Ectodermal cell (in vitro differentiated cells): ENCODE data around the gene WDR5B. TPM values are rescaled to one million over a fixed set of nuclear protein-coding genes. Genes with fewer than 3 reads are reported as not detected.
"Not testable (repeated sequence)": the region's sequence is repeated elsewhere in the genome, so short reads cannot be mapped to it uniquely, and the experiment has no call there.

Experiments used
- H3K27ac ChIP-seq: 2 replicates; pipeline ENCODE4 v1.7.0; 2013; ENCODE audit warnings: mild to moderate bottlenecking, low read depth, low read length; ENCODE audit not compliant: insufficient read depth, poor library complexity, severe bottlenecking
- H3K27me3 ChIP-seq: 2 replicates; pipeline ENCODE4 v1.7.0; 2013; ENCODE audit warnings: mild to moderate bottlenecking, low read length; ENCODE audit not compliant: insufficient read depth, control insufficient read depth, poor library complexity, severe bottlenecking
- H3K36me3 ChIP-seq: one replicate; pipeline ENCODE4 v1.7.0; 2013; ENCODE audit warnings: low read length; ENCODE audit not compliant: control insufficient read depth, insufficient read depth
- H3K4me1 ChIP-seq: one replicate; pipeline ENCODE4 v1.7.0; 2013; ENCODE audit warnings: low read length; ENCODE audit not compliant: control insufficient read depth, insufficient read depth
- H3K4me3 ChIP-seq: 2 replicates; pipeline ENCODE4 v1.7.0; 2013; ENCODE audit warnings: low read depth, low read length, control low read depth; ENCODE audit not compliant: insufficient read depth
- H3K9me3 ChIP-seq: 2 replicates; pipeline ENCODE4 v1.7.0; 2013; ENCODE audit warnings: mild to moderate bottlenecking, low read length, moderate library complexity; ENCODE audit not compliant: control insufficient read depth
- WGBS, 2 experiments: methylation state at CpG; one replicate each; pipeline ENCODE4 v1.1.7; 2013; ENCODE audit warnings: missing lambda C conversion rate in 2 of 2; 5-methylcytosine and 5-hydroxymethylcytosine counted together
- polyA plus RNA-seq, 4 experiments: library from polyadenylated mRNA; stranded (reverse); fragments of 50-300 nt; gene quantifications; one replicate each; pipeline ENCODE4 v1.2.3, GENCODE V29; 2013

WDR5B gene
- polyA plus RNA-seq (2013, experiment 1 of 4), result 7.7 TPM
- 8.6 TPM for polyA plus RNA-seq (2013, experiment 2 of 4)
- polyA plus RNA-seq (2013, experiment 3 of 4), result 7.0 TPM
- polyA plus RNA-seq (2013, experiment 4 of 4), result 8.6 TPM

DNA sequence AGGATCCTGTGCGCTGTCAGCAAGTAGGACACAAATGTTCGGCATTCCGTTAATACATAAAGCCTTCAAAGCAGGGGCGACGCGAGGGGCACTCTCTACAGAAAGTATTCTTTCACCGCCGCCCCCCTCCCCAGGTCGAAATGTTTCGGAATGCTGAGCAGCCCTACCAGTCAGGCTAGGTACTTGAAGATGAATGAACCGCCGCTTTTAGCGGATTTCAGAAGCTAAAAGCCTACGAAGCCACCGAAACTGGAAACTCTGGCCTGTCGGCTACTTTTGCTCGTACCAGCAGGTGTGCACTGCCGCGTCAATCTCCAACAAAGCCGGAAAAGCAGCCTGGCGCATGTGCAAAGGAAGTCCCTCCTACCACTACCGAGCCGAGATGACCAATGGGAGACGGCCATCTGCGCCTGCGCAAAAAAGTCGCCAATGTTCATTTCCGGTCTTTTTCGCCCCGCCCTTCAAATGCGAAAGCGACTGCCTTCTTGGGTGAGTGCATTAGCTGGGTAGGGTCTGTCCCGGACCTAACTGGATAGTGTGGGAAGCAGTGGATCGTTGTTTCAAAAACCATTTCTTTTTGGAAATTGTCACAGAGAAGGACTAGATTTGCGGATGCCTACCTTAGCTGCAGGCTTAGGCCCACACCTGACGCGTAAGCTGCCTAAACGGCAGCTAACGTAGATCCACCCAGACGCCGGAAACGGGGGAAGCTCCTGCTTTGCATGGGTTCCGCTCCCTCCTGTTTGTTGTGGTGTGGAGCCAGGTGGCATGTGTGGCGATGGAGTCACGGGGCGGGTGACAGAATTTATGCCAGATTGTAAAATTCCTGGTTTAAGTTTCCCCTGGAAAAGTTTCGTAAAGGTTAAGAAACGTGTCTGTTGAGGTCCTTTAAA, at the start of gene WDR5B:
Gene WDR5B (minus strand): TSS at position 301 of the 893 bp plus-strand sequence. CDS start 534 bp downstream, outside the sequence.
- WGBS, 2 experiments, result 0 to 1% methylated on average over 48 of the region's 48 CpGs
- H3K36me3 ChIP-seq, result no peaks in the 10 kb centered on the region
- H3K4me1 ChIP-seq, result peaks cover 14% of the 10 kb centered on the region
- H3K27me3 ChIP-seq, result no peaks in the 10 kb centered on the region
- no peaks in the 10 kb centered on the region for H3K9me3 ChIP-seq
- peak within 1 kb of the TSS; percentile 98 for H3K4me3 ChIP-seq
- peak within 1 kb of the TSS; percentile 87 for H3K27ac ChIP-seq

DNA sequence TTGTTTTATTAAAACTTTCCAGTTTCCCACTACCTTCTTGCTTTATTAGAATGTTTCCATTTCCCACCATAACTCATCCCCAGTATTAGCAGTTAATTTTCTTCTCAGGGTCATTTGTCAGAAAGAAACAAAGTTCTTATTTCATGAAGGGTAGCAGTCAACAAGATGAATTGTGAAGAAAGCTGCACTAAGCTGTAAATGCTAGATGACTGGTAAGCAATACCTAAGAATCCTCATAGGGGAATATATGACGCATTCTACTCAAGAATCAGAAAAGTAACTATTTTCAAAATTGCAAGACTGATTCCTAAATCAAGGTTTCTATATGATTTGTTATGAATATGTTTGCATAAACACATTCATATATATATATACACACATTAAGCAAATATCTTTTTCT, 48.8 kb upstream of the WDR5B start:
- no peak overlapping the region for H3K4me3 ChIP-seq
- peaks cover 14% of the 10 kb centered on the region for H3K36me3 ChIP-seq
- WGBS, 2 experiments, result 100% methylated on average over 1 of the region's 1 CpG; no CpG with 5 or more reads in 1 of the 2 experiments
- H3K4me1 ChIP-seq, result no peaks in the 10 kb centered on the region
- no peaks in the 10 kb centered on the region for H3K9me3 ChIP-seq
- no peaks in the 10 kb centered on the region for H3K27me3 ChIP-seq
- no peak overlapping the region for H3K27ac ChIP-seq

GRCh38 chr3:122462406-122462805, 46.5 kb upstream of the WDR5B start:
- Histone ChIP-seq H3K4me3 (no peak overlapping the region), H3K36me3 (peaks cover 25% of the 10 kb centered on the region), H3K27me3 (no peaks in the 10 kb centered on the region), H3K27ac (no peak overlapping the region), H3K9me3 (no peaks in the 10 kb centered on the region), H3K4me1 (no peaks in the 10 kb centered on the region)
- WGBS, 2 experiments, result no CpG with 5 or more reads among the region's 1 CpG

DNA sequence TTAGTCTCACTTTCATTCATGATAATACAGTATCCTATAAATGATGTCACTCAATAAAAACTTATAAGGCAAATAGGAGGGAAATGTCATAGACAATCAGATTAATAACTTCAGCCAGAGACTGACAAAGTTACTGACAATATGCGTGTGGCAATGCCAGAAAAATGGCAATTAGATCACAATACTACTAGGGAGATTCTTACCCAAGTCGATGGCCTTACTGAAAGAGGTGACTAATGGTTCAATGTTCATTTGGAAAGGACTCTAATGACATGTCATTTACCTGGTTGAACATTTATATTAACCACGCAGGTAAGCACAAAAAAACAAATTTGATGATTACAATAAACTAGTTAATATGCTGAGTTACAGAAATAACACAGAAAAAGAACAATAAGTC, 45.9 kb upstream of the WDR5B start:
- 98 to 99% methylated on average over 2 to 3 of the region's 3 CpGs for WGBS, 2 experiments
- no peaks in the 10 kb centered on the region for H3K27me3 ChIP-seq
- H3K4me3 ChIP-seq, result no peak overlapping the region
- H3K4me1 ChIP-seq, result no peaks in the 10 kb centered on the region
- peaks cover 27% of the 10 kb centered on the region for H3K36me3 ChIP-seq
- no peak overlapping the region for H3K27ac ChIP-seq
- no peaks in the 10 kb centered on the region for H3K9me3 ChIP-seq

- Histone ChIP-seq H3K36me3 (peaks cover 22% of the 10 kb centered on the region), H3K4me3 (no peak overlapping the region), H3K27ac (no peak overlapping the region), H3K9me3 (no peaks in the 10 kb centered on the region), H3K27me3 (no peaks in the 10 kb centered on the region), H3K4me1 (no peaks in the 10 kb centered on the region)
- 83 to 92% methylated on average over 3 to 4 of the region's 4 CpGs for WGBS, 2 experiments
Measured at GRCh38 chr3:122458992-122459391, 43.1 kb upstream of the WDR5B start.

DNA sequence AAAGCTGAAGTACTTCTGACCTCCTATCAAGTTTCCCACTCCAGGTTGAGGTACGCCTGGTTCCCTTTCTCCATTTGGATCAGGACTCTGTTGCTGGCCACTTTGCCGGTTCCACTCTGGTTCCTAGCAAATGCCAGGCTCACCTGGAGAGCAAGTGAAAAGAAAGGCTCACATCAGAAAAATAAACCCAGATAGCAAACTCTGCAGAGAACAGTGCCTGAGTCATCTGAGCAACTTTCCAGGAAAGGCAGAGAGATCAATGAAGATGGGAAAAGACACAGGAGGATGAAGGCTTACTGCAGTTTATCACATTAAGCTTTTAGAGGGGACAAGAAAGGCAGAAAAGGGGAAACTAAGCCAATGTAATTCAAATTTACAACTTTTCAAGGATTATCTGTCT, 41.8 kb upstream of the WDR5B start:
- H3K36me3 ChIP-seq, result peaks cover 19% of the 10 kb centered on the region
- H3K9me3 ChIP-seq, result no peaks in the 10 kb centered on the region
- H3K27me3 ChIP-seq, result no peaks in the 10 kb centered on the region
- no peaks in the 10 kb centered on the region for H3K4me1 ChIP-seq
- 97% methylated on average over 2 of the region's 2 CpGs for WGBS, 2 experiments
- no peak overlapping the region for H3K4me3 ChIP-seq
- no peak overlapping the region for H3K27ac ChIP-seq

DNA sequence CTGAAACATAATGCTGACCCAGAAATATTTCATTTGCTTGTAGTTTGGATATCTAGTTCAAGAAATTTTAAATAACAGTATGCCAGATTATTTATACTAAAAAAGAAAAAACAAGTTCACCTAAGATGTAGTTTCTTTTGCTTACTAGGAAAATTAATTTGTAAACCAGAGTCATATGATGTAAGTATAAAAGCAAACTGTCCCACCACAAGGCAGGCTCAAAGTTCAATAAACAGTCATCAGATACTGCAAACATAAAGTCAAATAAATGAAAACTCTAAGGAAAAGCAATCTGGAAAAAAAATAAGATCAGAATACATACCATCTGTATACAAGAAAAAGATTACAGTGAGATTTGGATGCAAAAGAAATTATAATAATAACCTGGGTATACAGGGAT, 40.2 kb upstream of the WDR5B start:
- H3K27ac ChIP-seq, result no peak overlapping the region
- no peaks in the 10 kb centered on the region for H3K9me3 ChIP-seq
- H3K4me3 ChIP-seq, result no peak overlapping the region
- H3K4me1 ChIP-seq, result no peaks in the 10 kb centered on the region
- H3K27me3 ChIP-seq, result no peaks in the 10 kb centered on the region
- peaks cover 20% of the 10 kb centered on the region for H3K36me3 ChIP-seq

- no peaks in the 10 kb centered on the region for H3K27me3 ChIP-seq
- H3K27ac ChIP-seq, result no peak overlapping the region
- 93 to 100% methylated on average over 1 to 3 of the region's 3 CpGs for WGBS, 2 experiments
- no peaks in the 10 kb centered on the region for H3K9me3 ChIP-seq
- H3K4me3 ChIP-seq, result no peak overlapping the region
- no peaks in the 10 kb centered on the region for H3K4me1 ChIP-seq
- peaks cover 28% of the 10 kb centered on the region for H3K36me3 ChIP-seq
Measured at GRCh38 chr3:122451371-122451770, 35.5 kb upstream of the WDR5B start.

- H3K4me3 ChIP-seq, H3K4me1 ChIP-seq, H3K27ac ChIP-seq, H3K27me3 ChIP-seq, H3K9me3 ChIP-seq: not testable (repeated sequence)
- WGBS, 2 experiments, result 93 to 96% methylated on average over 6 of the region's 6 CpGs
- H3K36me3 ChIP-seq, result peaks cover 28% of the 10 kb centered on the region
Measured at GRCh38 chr3:122448218-122448617, 32.4 kb upstream of the WDR5B start.

- peaks cover 30% of the 10 kb centered on the region for H3K36me3 ChIP-seq
- 93 to 95% methylated on average over 5 of the region's 5 CpGs for WGBS, 2 experiments
- not testable (repeated sequence) for H3K4me1 ChIP-seq, H3K9me3 ChIP-seq, H3K27ac ChIP-seq, H3K27me3 ChIP-seq, H3K4me3 ChIP-seq
Measured at GRCh38 chr3:122444491-122444887, 28.6 kb upstream of the WDR5B start.
